Thoracic aorta (tissue), 2 donors: Measurements from ENCODE around the gene ENPP6. TPM values are rescaled to one million over a fixed set of nuclear protein-coding genes. Genes with fewer than 3 reads are reported as not detected.
"Not testable (repeated sequence)": the region's sequence is repeated elsewhere in the genome, so short reads cannot be mapped to it uniquely, and the experiment has no call there.

Experiments
- ATAC-seq: fragments of 150-250 bp; one replicate; pipeline ENCODE4 v1.8.0; 2017; ENCODE audit warnings: low read depth; ENCODE audit not compliant: insufficient number of reproducible peaks, low FRiP score
- DNase-seq: peaks from one replicate; pipeline ENCODE4 v3.0.0-alpha.2; 2020; ENCODE audit warnings: low spot score
- H3K27ac ChIP-seq, 2 donors: fragments of 200-600 bp; sonication (generic); 1 replicate in 1 of 2; 2 replicates in 1 of 2; pipeline ENCODE4 v1.5.1; 2016; ENCODE audit warnings: mild to moderate bottlenecking in 2 of 2, moderate library complexity in 2 of 2
- H3K27me3 ChIP-seq: fragments of 200-600 bp; sonication (generic); replicated peaks from 2 replicates; pipeline ENCODE4 v1.6.0; 2016; ENCODE audit warnings: mild to moderate bottlenecking; ENCODE audit not compliant: insufficient read depth
- H3K36me3 ChIP-seq: fragments of 200-600 bp; sonication (generic); one replicate; pipeline ENCODE4 v1.5.1; 2016
- H3K4me1 ChIP-seq, 2 donors: fragments of 200-600 bp; sonication (generic); 1 replicate in 1 of 2; 2 replicates in 1 of 2; pipeline versions ENCODE4 v1.5.1 to v1.6.0; 2016; ENCODE audit warnings: low read depth in 2 of 2, mild to moderate bottlenecking in 1 of 2; ENCODE audit not compliant: control insufficient read depth in 1 of 2
- H3K4me3 ChIP-seq: fragments of 200-600 bp; sonication (generic); 2 replicates; pipeline ENCODE4 v1.5.1; 2016; ENCODE audit warnings: mild to moderate bottlenecking
- H3K9me3 ChIP-seq: fragments of 200-600 bp; sonication (generic); 2 replicates; pipeline ENCODE4 v1.5.1; 2016
- total RNA-seq, 2 donors: library from RNA; depleted of rRNA; stranded (reverse); fragments of >200 nt; gene quantifications; one replicate each; pipeline versions ENCODE4 v1.1.0 to v1.2.3, GENCODE V29; 2016
- TF ChIP-seq, protein P1 (sequence below): fragments of 200-600 bp; sonication (generic); IDR thresholded peaks from one replicate; pipeline ENCODE4 v1.5.1; 2019; ENCODE audit warnings: antibody characterized with exemption

ENPP6 gene
- total RNA-seq, 2 donors from 2014 or later: 0.27 to 2.0 TPM

DNA sequence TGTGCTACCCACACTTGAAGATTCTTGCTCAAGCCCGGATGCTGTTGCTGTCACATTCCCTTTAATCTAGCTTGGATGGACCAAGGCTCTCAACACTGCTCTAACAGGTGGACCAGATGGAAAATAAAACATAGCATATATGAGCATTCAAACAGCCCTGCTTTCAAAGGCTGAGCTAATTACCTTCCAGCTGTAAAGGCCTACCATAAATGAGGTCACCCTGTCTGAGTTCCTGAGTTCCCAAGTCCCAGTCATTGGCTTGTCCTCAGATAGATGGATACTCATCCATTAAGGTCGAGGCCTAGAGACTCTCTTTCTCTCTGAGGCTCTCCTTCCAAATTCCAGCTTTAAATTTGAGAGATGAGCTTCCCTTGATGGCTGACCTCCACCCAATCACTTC, 165.1 kb downstream of the ENPP6 start:
- Histone ChIP-seq H3K27ac (no peak overlapping the region), H3K36me3 (no peaks in the 10 kb centered on the region), H3K27me3 (no peaks in the 10 kb centered on the region), H3K9me3 (no peaks in the 10 kb centered on the region), H3K4me3 (no peak overlapping the region), H3K4me1 (no peaks in the 10 kb centered on the region)
- ATAC-seq (no peak), DNase-seq (no peak)
- TF ChIP-seq, protein P1, sequence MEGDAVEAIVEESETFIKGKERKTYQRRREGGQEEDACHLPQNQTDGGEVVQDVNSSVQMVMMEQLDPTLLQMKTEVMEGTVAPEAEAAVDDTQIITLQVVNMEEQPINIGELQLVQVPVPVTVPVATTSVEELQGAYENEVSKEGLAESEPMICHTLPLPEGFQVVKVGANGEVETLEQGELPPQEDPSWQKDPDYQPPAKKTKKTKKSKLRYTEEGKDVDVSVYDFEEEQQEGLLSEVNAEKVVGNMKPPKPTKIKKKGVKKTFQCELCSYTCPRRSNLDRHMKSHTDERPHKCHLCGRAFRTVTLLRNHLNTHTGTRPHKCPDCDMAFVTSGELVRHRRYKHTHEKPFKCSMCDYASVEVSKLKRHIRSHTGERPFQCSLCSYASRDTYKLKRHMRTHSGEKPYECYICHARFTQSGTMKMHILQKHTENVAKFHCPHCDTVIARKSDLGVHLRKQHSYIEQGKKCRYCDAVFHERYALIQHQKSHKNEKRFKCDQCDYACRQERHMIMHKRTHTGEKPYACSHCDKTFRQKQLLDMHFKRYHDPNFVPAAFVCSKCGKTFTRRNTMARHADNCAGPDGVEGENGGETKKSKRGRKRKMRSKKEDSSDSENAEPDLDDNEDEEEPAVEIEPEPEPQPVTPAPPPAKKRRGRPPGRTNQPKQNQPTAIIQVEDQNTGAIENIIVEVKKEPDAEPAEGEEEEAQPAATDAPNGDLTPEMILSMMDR: no peak

DNA sequence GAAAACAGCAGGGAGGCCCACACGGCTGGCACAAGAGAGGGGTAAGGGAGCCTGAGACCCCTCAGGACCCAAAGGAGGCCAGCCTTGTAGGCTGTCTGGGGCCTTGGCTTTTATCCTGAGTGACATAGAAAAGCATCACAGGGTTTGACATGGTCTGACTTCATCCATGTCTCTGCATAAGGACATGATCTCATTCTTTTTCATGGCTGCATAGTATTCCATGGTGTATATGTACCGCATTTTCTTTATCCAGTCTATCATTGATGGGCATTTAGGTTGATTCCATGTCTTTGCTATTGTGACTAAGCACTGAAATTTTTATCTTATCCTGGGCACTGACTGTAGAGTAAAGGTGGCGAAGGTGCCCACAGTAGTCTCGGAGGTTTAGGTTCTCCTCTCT, 166.4 kb downstream of the ENPP6 start:
- not testable (repeated sequence) for H3K4me1 ChIP-seq, H3K9me3 ChIP-seq, DNase-seq, H3K27ac ChIP-seq, H3K36me3 ChIP-seq, ATAC-seq, H3K27me3 ChIP-seq, H3K4me3 ChIP-seq

DNA sequence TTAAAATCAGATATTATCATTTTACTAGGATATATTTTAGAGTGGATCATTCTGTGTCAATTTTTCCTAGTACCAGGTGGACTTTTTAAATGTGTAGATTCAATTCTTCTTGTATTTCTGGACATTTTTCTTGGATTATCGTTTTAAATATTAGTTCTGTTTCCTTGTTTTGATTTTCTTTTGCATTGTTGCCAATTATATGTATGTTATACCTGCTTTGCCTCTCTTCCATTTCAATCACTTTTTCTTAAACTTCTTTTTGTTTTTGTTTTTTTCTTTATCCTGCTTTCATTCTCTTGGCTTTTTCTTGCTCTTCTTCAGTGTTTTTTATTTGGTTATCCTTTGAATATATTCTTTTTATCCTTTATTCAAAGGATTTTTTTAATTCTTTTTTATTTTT, 171.5 kb downstream of the ENPP6 start:
- peaks cover 12% of the 10 kb centered on the region for H3K9me3 ChIP-seq
- ATAC-seq: no peak
- H3K27me3 ChIP-seq: no peaks in the 10 kb centered on the region
- H3K27ac ChIP-seq: no peak overlapping the region
- no peak overlapping the region for H3K4me3 ChIP-seq
- no peaks in the 10 kb centered on the region for H3K4me1 ChIP-seq
- no peak for DNase-seq
- TF ChIP-seq, protein P1: no peak
- no peaks in the 10 kb centered on the region for H3K36me3 ChIP-seq

DNA sequence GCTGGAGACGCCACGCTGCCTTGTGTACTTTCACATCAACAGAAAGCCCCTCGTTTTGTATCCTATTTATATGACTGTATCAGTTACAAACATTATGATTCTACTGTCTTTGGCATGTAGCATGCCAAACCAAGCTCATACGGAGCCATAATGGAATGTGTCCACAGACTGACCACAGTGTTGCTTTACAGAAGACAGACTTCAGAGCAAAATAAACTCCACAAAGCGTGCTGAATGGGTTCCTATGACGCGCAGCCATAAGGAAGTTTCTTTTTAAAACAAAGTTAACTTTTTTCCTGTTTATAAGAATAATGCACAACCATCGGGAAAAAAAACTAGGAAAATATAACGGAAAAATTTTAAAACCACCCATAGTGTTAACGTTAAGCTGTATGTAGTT, 176.5 kb downstream of the ENPP6 start:
- Histone ChIP-seq H3K4me3 (no peak overlapping the region), H3K4me1 (no peaks in the 10 kb centered on the region), H3K27me3 (no peaks in the 10 kb centered on the region), H3K9me3 (peaks cover 6% of the 10 kb centered on the region), H3K36me3 (no peaks in the 10 kb centered on the region), H3K27ac (no peak overlapping the region)
- TF ChIP-seq, protein P1: no peak
- ATAC-seq (no peak), DNase-seq (no peak)

DNA sequence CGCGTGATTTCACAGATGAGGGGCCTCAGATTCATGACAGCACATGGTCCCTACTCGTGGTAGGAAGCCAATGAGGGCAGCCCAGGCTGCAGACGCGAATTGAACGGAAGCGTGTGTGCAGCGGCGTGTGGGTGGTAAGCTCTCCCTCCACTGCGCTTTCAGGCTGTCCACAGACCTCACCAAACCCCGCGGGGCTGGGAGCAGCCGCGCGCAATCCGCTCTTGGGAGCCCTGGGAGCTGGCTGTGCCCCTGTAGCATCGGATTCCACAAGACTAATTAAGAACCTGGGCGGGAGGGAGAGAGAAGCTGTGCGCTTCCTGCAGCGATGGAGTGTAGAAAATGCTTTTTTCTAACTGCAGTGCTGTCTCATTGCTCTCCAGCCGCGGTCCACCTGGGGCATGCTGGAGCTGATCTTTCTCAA, 177.7 kb downstream of the ENPP6 start:
- Histone ChIP-seq H3K9me3 (no peaks in the 10 kb centered on the region), H3K4me1 (no peaks in the 10 kb centered on the region), H3K27ac (no peak overlapping the region), H3K36me3 (no peaks in the 10 kb centered on the region), H3K27me3 (no peaks in the 10 kb centered on the region), H3K4me3 (no peak overlapping the region)
- ATAC-seq (no peak), DNase-seq (no peak)
- TF ChIP-seq, protein P1: no peak
